ENCODE data around the gene BTBD7.

The BTBD7 gene

DNA sequence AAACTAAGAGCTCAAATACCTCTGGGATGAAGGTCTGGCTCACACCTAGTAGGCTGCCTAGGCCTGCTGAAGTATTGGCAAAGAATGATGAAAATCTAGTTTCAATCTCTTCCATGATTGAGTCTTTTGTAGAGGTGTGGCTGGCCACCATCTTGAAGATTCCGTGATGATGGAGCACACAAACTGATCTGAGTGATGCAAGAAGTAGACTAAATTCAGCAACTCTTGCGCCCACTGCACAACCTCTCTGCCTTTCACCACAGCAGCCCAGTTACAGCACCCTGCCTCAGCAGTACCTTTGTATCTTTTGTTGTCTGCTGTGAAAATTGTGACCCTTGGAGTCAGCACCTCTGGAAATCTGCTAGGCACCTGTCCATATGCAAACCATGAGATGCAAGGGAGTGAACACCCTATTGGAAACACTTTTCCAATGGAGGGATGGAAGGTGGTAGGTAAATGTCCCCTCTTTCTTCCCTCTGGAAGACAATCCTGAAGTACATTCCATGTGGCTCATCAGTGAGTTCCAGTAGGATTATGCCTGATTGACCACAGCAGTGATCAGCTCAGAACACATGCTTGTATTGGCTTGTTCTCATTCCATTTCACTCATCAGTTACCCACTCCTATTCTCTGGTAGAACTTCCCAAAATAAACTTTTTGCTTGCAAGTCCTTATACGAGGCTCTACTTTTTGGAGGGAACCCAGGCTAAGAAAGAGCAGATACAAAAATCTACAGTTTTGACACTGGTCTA is 58.6 kb downstream of the BTBD7 start:
- Histone ChIP-seq H3F3A (ENCODE audit: insufficient read depth) (no peaks in the 10 kb centered on the region), H3K27ac (ENCODE audit: low read depth, low read length) (no peak overlapping the region), H3K27me3 (ENCODE audit: low read length) (no peaks in the 10 kb centered on the region), H3K79me2 (ENCODE audit: insufficient read depth, low read length) (no peaks in the 10 kb centered on the region), H3K9ac (ENCODE audit: low read length) (no peak overlapping the region), H4K20me1 (ENCODE audit: low read depth, low read length) (no peaks in the 10 kb centered on the region), H3K9me2 (replicated peaks; ENCODE audit: insufficient read depth, low read length) (no peaks in the 10 kb centered on the region), H2AFZ (ENCODE audit: low read depth, low read length, severe bottlenecking) (no peak overlapping the region), H3K36me3 (ENCODE audit: low read length) (no peaks in the 10 kb centered on the region), H3K9me3 (ENCODE audit: insufficient read depth, low read length) (no peaks in the 10 kb centered on the region), H3K4me2 (ENCODE audit: low read depth, low read length, poor library complexity, severe bottlenecking) (no peak overlapping the region), H3K4me3 (ENCODE audit: insufficient read depth, low read length, poor library complexity, severe bottlenecking) (no peak overlapping the region)
- TF ChIP-seq CTCF (IDR thresholded peaks at IDR 0.05; ENCODE audit: insufficient read depth, low read length, poor library complexity, severe bottlenecking) (no peak), EZH2phosphoT487 (conservative IDR thresholded peaks at IDR 0.05; ENCODE audit: low read length) (no peak)

DNA sequence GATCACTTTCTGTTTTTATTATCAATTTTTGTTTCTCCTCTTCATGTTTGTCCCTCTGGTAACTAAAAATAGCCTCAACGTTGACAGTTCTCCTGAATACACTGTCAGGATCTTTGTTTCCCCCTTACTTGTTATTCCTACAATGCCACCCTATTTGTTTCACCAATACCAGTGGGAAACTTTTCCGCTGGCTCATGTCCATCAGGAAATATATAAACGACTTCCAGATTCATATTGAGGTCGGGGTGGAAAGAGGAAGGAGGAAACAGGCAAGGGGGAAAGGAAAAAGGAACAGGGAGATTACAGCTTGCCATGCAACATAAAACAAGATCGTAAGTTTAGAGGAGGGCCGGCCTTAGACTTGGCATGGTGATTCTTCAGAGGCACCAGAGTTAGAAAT is 61.7 kb downstream of the BTBD7 start:
- no peaks in the 10 kb centered on the region for H3K27me3 ChIP-seq (ENCODE audit: low read length)
- no peaks in the 10 kb centered on the region for H3F3A ChIP-seq (ENCODE audit: insufficient read depth)
- H3K27ac ChIP-seq (ENCODE audit: low read depth, low read length), result no peak overlapping the region
- H3K9ac ChIP-seq (ENCODE audit: low read length), result no peak overlapping the region
- no peak overlapping the region for H3K4me3 ChIP-seq (ENCODE audit: insufficient read depth, low read length, poor library complexity, severe bottlenecking)
- H3K79me2 ChIP-seq (ENCODE audit: insufficient read depth, low read length), result no peaks in the 10 kb centered on the region
- H3K9me3 ChIP-seq (ENCODE audit: insufficient read depth, low read length), result no peaks in the 10 kb centered on the region
- no peaks in the 10 kb centered on the region for H3K9me2 ChIP-seq (replicated peaks; ENCODE audit: insufficient read depth, low read length)
- TF ChIP-seq CTCF (IDR thresholded peaks at IDR 0.05; ENCODE audit: insufficient read depth, low read length, poor library complexity, severe bottlenecking), result no peak
- no peaks in the 10 kb centered on the region for H4K20me1 ChIP-seq (ENCODE audit: low read depth, low read length)
- no peaks in the 10 kb centered on the region for H3K36me3 ChIP-seq (ENCODE audit: low read length)
- H2AFZ ChIP-seq (ENCODE audit: low read depth, low read length, severe bottlenecking), result no peak overlapping the region
- no peak overlapping the region for H3K4me2 ChIP-seq (ENCODE audit: low read depth, low read length, poor library complexity, severe bottlenecking)

- Histone ChIP-seq H3K27me3 (ENCODE audit: low read length) (no peaks in the 10 kb centered on the region), H3F3A (ENCODE audit: insufficient read depth) (no peaks in the 10 kb centered on the region), H3K9me3 (ENCODE audit: insufficient read depth, low read length) (no peaks in the 10 kb centered on the region), H3K9me2 (replicated peaks; ENCODE audit: insufficient read depth, low read length) (no peaks in the 10 kb centered on the region), H4K20me1 (ENCODE audit: low read depth, low read length) (no peaks in the 10 kb centered on the region), H3K9ac (ENCODE audit: low read length) (no peak overlapping the region), H3K36me3 (ENCODE audit: low read length) (no peaks in the 10 kb centered on the region), H2AFZ (ENCODE audit: low read depth, low read length, severe bottlenecking) (no peak overlapping the region), H3K4me2 (ENCODE audit: low read depth, low read length, poor library complexity, severe bottlenecking) (no peak overlapping the region), H3K27ac (ENCODE audit: low read depth, low read length) (no peak overlapping the region), H3K4me3 (ENCODE audit: insufficient read depth, low read length, poor library complexity, severe bottlenecking) (no peak overlapping the region), H3K79me2 (ENCODE audit: insufficient read depth, low read length) (no peaks in the 10 kb centered on the region)
- TF ChIP-seq EZH2phosphoT487 (conservative IDR thresholded peaks at IDR 0.05; ENCODE audit: low read length) (no peak), CTCF (IDR thresholded peaks at IDR 0.05; ENCODE audit: insufficient read depth, low read length, poor library complexity, severe bottlenecking) (no peak)
These were observed 63.3 kb downstream of the BTBD7 start for GRCh38 chr14:93269341-93270068.

Data from SU-DHL-6 (cell line).